Activated CD8-positive, alpha-beta T cell treated with anti-CD3 and anti-CD28 coated beads for 36 hours (primary cell): ENCODE measurements around the gene MAPKAP1. TPM values are rescaled to one million over a fixed set of nuclear protein-coding genes. Genes with fewer than 3 reads are reported as not detected.
A peak's percentile ranks its signal among the peaks of the same experiment; 100 is the strongest.

ENCODE experiments used
- ATAC-seq: fragments of 200-7000 bp; cut with Tn5 transposase; one replicate; pipeline ENCODE4 v1.10.0; 2021; ENCODE audit warnings: mild to moderate bottlenecking, moderate library complexity
- CTCF ChIA-PET: fragments of 350-600 bp; sonication (Branson Sonifier 250); formaldehyde crosslinking; loops from one replicate; lab custom pipeline; 2021; ENCODE audit warnings: antibody characterized with exemption; lab: Charles Lee
- POLR2A ChIA-PET: fragments of 350-600 bp; sonication (Branson Sonifier 250); formaldehyde crosslinking; loops from one replicate; lab custom pipeline; 2021; ENCODE audit warnings: antibody characterized with exemption; lab: Charles Lee
- DNase-seq: peaks from one replicate; pipeline ENCODE4 v3.0.0-alpha.2; 2020
- H3K27ac Mint-ChIP-seq: one replicate; pipeline ENCODE4 v1.8.0; 2021; ENCODE audit warnings: mild to moderate bottlenecking, mixed read lengths
- H3K27me3 Mint-ChIP-seq: one replicate; pipeline ENCODE4 v1.8.0; 2021; ENCODE audit warnings: mixed read lengths
- H3K36me3 Mint-ChIP-seq: one replicate; pipeline ENCODE4 v1.8.0; 2021; ENCODE audit warnings: low read depth, mixed read lengths
- H3K4me1 Mint-ChIP-seq: one replicate; pipeline ENCODE4 v1.8.0; 2021; ENCODE audit warnings: low read depth, mixed read lengths
- H3K4me3 Mint-ChIP-seq: one replicate; pipeline ENCODE4 v1.8.0; 2021; ENCODE audit warnings: mild to moderate bottlenecking, moderate library complexity, mixed read lengths
- H3K9me3 Mint-ChIP-seq: one replicate; pipeline ENCODE4 v1.8.0; 2021; ENCODE audit warnings: mixed read lengths
- intact Hi-C: fragments of 100-400 bp; cut with micrococcal nuclease; formaldehyde crosslinking; loops from one replicate; pipeline ENCODE4 v1.10.0; 2022
- total RNA-seq, 2 experiments: library from RNA; stranded (reverse); gene quantifications; one replicate each; pipeline ENCODE4 v1.2.3, GENCODE V29; 2021
- TF ChIP-seq, protein P1 (sequence below): fragments of 200-600 bp; IDR thresholded peaks from one replicate; pipeline ENCODE4 v1.8.0; 2022; ENCODE audit warnings: antibody characterized with exemption, mild to moderate bottlenecking

MAPKAP1 gene
- total RNA-seq, 2 experiments from 2014 or later = 58.8 to 62.4 TPM

DNA sequence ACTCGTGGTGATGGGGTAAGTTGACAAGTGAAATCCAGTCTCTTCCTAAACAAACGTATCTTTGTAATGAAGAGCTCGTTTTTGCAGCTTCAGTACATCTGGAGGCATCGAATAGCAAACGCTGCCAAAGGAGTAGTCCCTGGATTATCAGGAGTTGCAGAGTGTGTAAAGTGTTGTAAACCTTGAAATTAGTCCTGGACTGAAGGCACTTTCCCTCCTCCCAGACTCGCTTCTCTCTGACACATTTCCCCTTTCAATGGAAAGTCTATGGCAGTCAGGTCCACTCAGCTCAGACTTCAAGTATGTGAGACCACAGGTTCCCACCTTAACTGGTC is 38.6 kb upstream of the MAPKAP1 start:
- Mint-ChIP-seq H3K4me1 (peaks cover 28% of the 10 kb centered on the region), H3K36me3 (peaks cover 8% of the 10 kb centered on the region), H3K27ac (no peak overlapping the region), H3K4me3 (peak overlapping the region; percentile 87), H3K9me3 (no peaks in the 10 kb centered on the region), H3K27me3 (peaks cover 3% of the 10 kb centered on the region)
- ChIA-PET POLR2A (interaction anchor here (1.2 to 1.9 kb wide), 3 partner anchors 15 to 43 kb away, joined by 3 to 8 read pairs (median 4); partner anchors contain the start of gene MAPKAP1), CTCF (interaction anchor here (0.7 to 1.3 kb wide), 2 partner anchors 39 to 43 kb away, joined by 3 to 7 read pairs; partner anchors contain the start of gene MAPKAP1)
- ATAC-seq = no peak
- TF ChIP-seq, protein P1, sequence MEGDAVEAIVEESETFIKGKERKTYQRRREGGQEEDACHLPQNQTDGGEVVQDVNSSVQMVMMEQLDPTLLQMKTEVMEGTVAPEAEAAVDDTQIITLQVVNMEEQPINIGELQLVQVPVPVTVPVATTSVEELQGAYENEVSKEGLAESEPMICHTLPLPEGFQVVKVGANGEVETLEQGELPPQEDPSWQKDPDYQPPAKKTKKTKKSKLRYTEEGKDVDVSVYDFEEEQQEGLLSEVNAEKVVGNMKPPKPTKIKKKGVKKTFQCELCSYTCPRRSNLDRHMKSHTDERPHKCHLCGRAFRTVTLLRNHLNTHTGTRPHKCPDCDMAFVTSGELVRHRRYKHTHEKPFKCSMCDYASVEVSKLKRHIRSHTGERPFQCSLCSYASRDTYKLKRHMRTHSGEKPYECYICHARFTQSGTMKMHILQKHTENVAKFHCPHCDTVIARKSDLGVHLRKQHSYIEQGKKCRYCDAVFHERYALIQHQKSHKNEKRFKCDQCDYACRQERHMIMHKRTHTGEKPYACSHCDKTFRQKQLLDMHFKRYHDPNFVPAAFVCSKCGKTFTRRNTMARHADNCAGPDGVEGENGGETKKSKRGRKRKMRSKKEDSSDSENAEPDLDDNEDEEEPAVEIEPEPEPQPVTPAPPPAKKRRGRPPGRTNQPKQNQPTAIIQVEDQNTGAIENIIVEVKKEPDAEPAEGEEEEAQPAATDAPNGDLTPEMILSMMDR = no peak
- intact Hi-C loops = loop anchor here (5.0 kb wide), 1 partner anchor 98 kb away; no protein-coding TSS in a partner anchor
- no peak for DNase-seq

DNA sequence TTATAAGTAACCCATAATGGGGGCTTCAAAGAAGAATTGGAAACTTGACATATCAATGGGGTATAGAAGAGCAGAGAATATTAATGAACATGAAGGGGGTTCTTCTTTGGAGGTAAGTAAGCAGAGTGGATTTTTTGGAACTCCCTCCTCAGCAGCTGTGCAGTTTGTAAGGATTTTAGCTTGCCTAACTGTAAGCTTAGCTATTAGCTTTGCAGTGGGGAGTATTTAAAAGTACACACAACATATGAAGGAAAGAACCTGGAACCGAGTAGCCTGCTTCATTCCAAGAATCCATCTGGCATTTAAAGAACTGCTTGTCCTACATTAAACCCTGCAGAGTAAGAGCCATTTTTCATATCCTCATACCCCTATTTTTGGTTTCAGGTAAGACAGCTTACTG is 38.0 kb upstream of the MAPKAP1 start:
- Mint-ChIP-seq H3K4me3 (peak overlapping the region; percentile 87), H3K4me1 (peaks cover 23% of the 10 kb centered on the region), H3K9me3 (no peaks in the 10 kb centered on the region), H3K36me3 (peaks cover 8% of the 10 kb centered on the region), H3K27me3 (peaks cover 3% of the 10 kb centered on the region), H3K27ac (no peak overlapping the region)
- ChIA-PET POLR2A (interaction anchor here (0.6 to 1.9 kb wide), 3 partner anchors 38 to 144 kb away, joined by 3 to 8 read pairs (median 3); partner anchors contain the start of gene MAPKAP1), CTCF (interaction anchor here (1.3 kb wide), 1 partner anchor 38 kb away, joined by 7 read pairs; the partner anchor contains the start of gene MAPKAP1)
- ATAC-seq = no peak
- intact Hi-C loops = loop anchor here (5.0 kb wide), 1 partner anchor 98 kb away; no protein-coding TSS in a partner anchor
- no peak for DNase-seq
- TF ChIP-seq, protein P1 = no peak

DNA sequence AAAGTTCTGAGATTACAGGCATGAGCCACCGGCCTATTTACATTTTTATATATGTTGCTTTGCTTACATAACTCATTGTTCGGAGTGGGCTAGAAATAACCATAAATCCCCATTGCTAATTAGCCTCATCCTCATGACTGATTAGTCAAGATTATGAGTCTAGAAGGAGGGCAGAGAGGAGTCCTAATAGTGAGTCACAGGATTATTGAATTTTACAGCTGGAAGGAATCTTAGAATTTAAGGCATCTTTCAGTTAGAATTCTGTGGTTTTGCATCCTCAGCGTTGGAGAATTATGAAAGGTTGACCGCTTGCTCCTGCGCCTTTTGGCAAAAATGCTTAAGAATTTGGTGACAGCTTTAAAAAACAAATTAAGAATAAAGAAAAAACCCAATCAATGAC is 37.6 kb upstream of the MAPKAP1 start:
- Mint-ChIP-seq H3K4me1 (peaks cover 19% of the 10 kb centered on the region), H3K9me3 (no peaks in the 10 kb centered on the region), H3K27ac (no peak overlapping the region), H3K36me3 (peaks cover 8% of the 10 kb centered on the region), H3K4me3 (no peak overlapping the region), H3K27me3 (peaks cover 3% of the 10 kb centered on the region)
- no peak for ATAC-seq
- intact Hi-C loops = loop anchor here (5.0 kb wide), 1 partner anchor 97 kb away; no protein-coding TSS in a partner anchor
- DNase-seq = no peak
- TF ChIP-seq, protein P1 = no peak
- ChIA-PET CTCF (no interaction called here), POLR2A (interaction anchor here (0.6 to 1.9 kb wide), 3 partner anchors 37 to 144 kb away, joined by 3 to 8 read pairs (median 3); partner anchors contain the start of gene MAPKAP1)

DNA sequence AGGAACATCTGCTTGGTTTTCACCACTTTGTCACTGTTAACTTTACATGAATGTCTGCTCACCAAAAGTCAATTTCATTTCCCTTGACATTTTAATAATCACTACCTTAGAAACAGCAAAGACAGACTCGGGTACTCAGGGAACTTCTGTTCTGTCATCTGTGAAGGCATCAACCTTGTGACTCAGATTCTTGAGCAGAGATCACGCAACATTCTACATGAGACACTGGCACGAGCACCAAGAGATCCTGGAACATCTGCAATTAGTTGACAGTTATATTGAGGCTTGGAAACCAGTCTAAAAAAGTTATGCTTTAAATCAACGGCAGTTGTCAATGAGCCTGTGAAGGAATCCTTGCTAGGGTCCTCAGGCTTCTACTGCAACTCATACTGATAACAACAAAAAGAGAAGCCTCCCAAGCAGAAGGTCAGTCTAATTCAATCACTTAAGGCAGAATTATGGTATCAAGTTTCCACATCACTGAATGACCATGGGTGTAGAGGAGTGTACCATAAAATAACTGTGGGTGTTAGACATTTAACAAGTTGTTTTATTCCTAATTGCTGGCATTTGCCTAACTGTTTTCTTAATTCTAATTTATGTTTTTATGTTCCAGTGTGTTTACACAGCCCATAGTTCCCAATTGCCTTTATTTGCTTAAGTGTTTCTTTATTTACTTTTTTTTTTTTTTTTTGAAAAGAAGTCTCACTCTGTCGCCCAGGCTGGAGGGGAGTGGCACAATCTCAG is 36.8 kb upstream of the MAPKAP1 start:
- DNase-seq (no peak), ATAC-seq (no peak)
- ChIA-PET POLR2A (no interaction called here), CTCF (no interaction called here)
- intact Hi-C loops = no loop called here
- Mint-ChIP-seq H3K4me1 (peaks cover 11% of the 10 kb centered on the region), H3K27ac (no peak overlapping the region), H3K27me3 (peaks cover 3% of the 10 kb centered on the region), H3K9me3 (no peaks in the 10 kb centered on the region), H3K4me3 (no peak overlapping the region), H3K36me3 (peaks cover 4% of the 10 kb centered on the region)
- TF ChIP-seq, protein P1 = no peak

DNA sequence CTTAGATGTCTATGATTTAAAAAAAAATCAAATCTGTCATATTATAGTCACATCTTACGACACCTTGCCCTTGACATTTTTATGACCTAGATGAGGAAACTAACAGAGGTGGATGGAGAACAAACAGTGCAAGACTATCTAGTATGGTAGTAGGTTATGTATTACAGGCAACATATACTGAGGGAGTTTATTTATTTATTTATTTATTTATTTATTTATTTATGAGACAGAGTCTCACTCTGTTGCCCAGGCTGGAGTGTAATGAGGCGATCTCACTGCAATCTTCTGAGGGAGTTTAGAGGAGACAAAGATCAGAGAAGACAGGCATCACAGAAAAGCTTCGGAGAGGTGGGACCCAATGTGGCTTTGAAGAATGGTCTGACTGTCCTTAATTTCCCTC is 35.6 kb upstream of the MAPKAP1 start:
- DNase-seq = no peak
- H3K27me3 Mint-ChIP-seq = peaks cover 6% of the 10 kb centered on the region
- H3K9me3 Mint-ChIP-seq = no peaks in the 10 kb centered on the region
- intact Hi-C loops = no loop called here
- ChIA-PET CTCF (no interaction called here), POLR2A (no interaction called here)
- TF ChIP-seq, protein P1 = no peak
- peaks cover 7% of the 10 kb centered on the region for H3K4me1 Mint-ChIP-seq
- no peaks in the 10 kb centered on the region for H3K36me3 Mint-ChIP-seq
- H3K4me3 Mint-ChIP-seq = no peak overlapping the region
- ATAC-seq = no peak
- H3K27ac Mint-ChIP-seq = no peak overlapping the region
